SK-N-SH (cell line): Measurements from ENCODE around the gene SYT1. TPM values are rescaled to one million over a fixed set of nuclear protein-coding genes. Genes with fewer than 3 reads are reported as not detected.

Experiments used
- CTCF ChIA-PET: fragments of 300-600, 350-600 bp; formaldehyde crosslinking; extraction: SDS; loops from one replicate; lab custom pipeline; 2021; lab: Yijun Ruan, JAX
- POLR2A ChIA-PET: fragments of 350-600 bp; sonication (Branson Sonifier 250); formaldehyde crosslinking; extraction: SDS; loops from one replicate; lab custom pipeline; 2020; ENCODE audit warnings: antibody characterized with exemption, inconsistent platforms; lab: Yijun Ruan, JAX
- DNase-seq: peaks from one replicate; pipeline ENCODE4 v3.0.0; 2012
- H2AFZ ChIP-seq: fragments of 200-600 bp; sonication (generic); 2 replicates; pipeline ENCODE4 v1.8.1; 2016; ENCODE audit warnings: antibody characterized with exemption, mild to moderate bottlenecking, low read depth
- H3F3A ChIP-seq: fragments of 200-600 bp; sonication (generic); replicated peaks from 2 replicates; pipeline ENCODE3; 2016; ENCODE audit warnings: antibody characterized with exemption, mild to moderate bottlenecking; ENCODE audit not compliant: insufficient read depth
- H3K27ac ChIP-seq, 2 experiments: fragments of 200-500 bp in 1 of 2; fragments of 200-600 bp in 1 of 2; sonication (Bioruptor generic) in 1 of 2; sonication (generic), shearing (Covaris generic) in 1 of 2; 2 replicates each; pipeline versions ENCODE4 v1.5.1 to v1.6.1; 2014 to 2016; ENCODE audit warnings: low read depth in 2 of 2, inconsistent platforms in 1 of 2, low read length in 1 of 2, mild to moderate bottlenecking in 1 of 2, mixed read lengths in 1 of 2
- H3K27me3 ChIP-seq: fragments of 200-600 bp; sonication (generic), shearing (Covaris generic); 2 replicates; pipeline ENCODE4 v1.6.1; 2016; ENCODE audit warnings: mixed run types; ENCODE audit not compliant: insufficient read depth
- H3K36me3 ChIP-seq, 2 experiments: fragments of 200-500 bp in 1 of 2; fragments of 200-600 bp in 1 of 2; sonication (Bioruptor generic) in 1 of 2; sonication (generic) in 1 of 2; replicated peaks in 1 of 2; 2 replicates each; pipeline versions ENCODE3 to v1.5.1; 2014 to 2016; ENCODE audit warnings: low read length in 1 of 2, mild to moderate bottlenecking in 1 of 2; ENCODE audit not compliant: insufficient read depth in 2 of 2, control insufficient read depth in 1 of 2
- H3K4me1 ChIP-seq, 2 experiments: fragments of 200-500 bp in 1 of 2; fragments of 200-600 bp in 1 of 2; sonication (Bioruptor generic) in 1 of 2; sonication (generic), shearing (Covaris generic) in 1 of 2; 2 replicates each; pipeline versions ENCODE4 v1.5.1 to v1.6.1; 2014 to 2016; ENCODE audit warnings: low read depth in 1 of 2, low read length in 1 of 2, mixed run types in 1 of 2; ENCODE audit not compliant: insufficient read depth in 2 of 2, control insufficient read depth in 1 of 2
- H3K4me2 ChIP-seq: fragments of 200-600 bp; sonication (generic), shearing (Covaris generic); 2 replicates; pipeline ENCODE4 v1.6.1; 2017; ENCODE audit warnings: mixed run types
- H3K4me3 ChIP-seq, 2 experiments: fragments of 200-500 bp in 1 of 2; fragments of 200-600 bp in 1 of 2; sonication (Bioruptor generic) in 1 of 2; sonication (generic), shearing (Covaris generic) in 1 of 2; 2 replicates each; pipeline versions ENCODE4 v1.5.1 to v1.8.1; 2014 to 2016; ENCODE audit warnings: low read depth in 2 of 2, inconsistent platforms in 1 of 2, low read length in 1 of 2, mild to moderate bottlenecking in 1 of 2, mixed read lengths in 1 of 2, moderate library complexity in 1 of 2
- H3K79me2 ChIP-seq: fragments of 200-600 bp; sonication (generic); 2 replicates; pipeline ENCODE4 v1.8.1; 2017; ENCODE audit warnings: mild to moderate bottlenecking; ENCODE audit not compliant: insufficient read depth
- H3K9ac ChIP-seq: fragments of 200-600 bp; sonication (generic); 2 replicates; pipeline ENCODE4 v1.6.1; 2017; ENCODE audit warnings: mixed run types
- H3K9me2 ChIP-seq: fragments of 200-600 bp; sonication (generic); 2 replicates; pipeline ENCODE4 v1.6.1; 2017; ENCODE audit warnings: mixed run types
- H3K9me3 ChIP-seq: fragments of 200-600 bp; sonication (generic); 2 replicates; pipeline ENCODE4 v1.6.1; 2017; ENCODE audit warnings: mixed run types, mild to moderate bottlenecking, moderate library complexity
- H4K20me1 ChIP-seq: fragments of 200-600 bp; sonication (generic); 2 replicates; pipeline ENCODE4 v1.6.1; 2017; ENCODE audit warnings: mild to moderate bottlenecking, mixed run types; ENCODE audit not compliant: insufficient read depth
- ELF1 ChIP-seq: IDR thresholded peaks from 2 replicates; pipeline ENCODE4 v1.4.0; 2012
- FOSL2 ChIP-seq: IDR thresholded peaks from 2 replicates; pipeline ENCODE4 v1.4.0; 2012; ENCODE audit warnings: low read depth, mild to moderate bottlenecking, moderate library complexity, borderline replicate concordance
- FOXJ3 ChIP-seq: sonication (generic); formaldehyde crosslinking; IDR thresholded peaks from 2 replicates; pipeline ENCODE4 v1.5.1; 2020; ENCODE audit warnings: mild to moderate bottlenecking, missing genetic modification reagents
- FOXM1 ChIP-seq: IDR thresholded peaks from 2 replicates; pipeline ENCODE4 v1.4.0; 2012; ENCODE audit warnings: low read depth, mild to moderate bottlenecking
- JUND ChIP-seq: IDR thresholded peaks from 2 replicates; pipeline ENCODE4 v1.4.0; 2012
- MXI1 ChIP-seq: IDR thresholded peaks from 2 replicates; pipeline ENCODE4 v1.6.1; 2012; ENCODE audit warnings: mild to moderate bottlenecking, low read depth, low read length, improper control_type of control experiment
- NRF1 ChIP-seq: IDR thresholded peaks from 2 replicates; pipeline ENCODE4 v1.6.1; 2012; ENCODE audit warnings: low read depth, mild to moderate bottlenecking, low read length
- RAD21 ChIP-seq: IDR thresholded peaks from 2 replicates; pipeline ENCODE4 v1.6.1; 2012; ENCODE audit warnings: mild to moderate bottlenecking, low read length
- RCOR1 ChIP-seq: fragments of 150-350 bp; IDR thresholded peaks from 2 replicates; pipeline ENCODE4 v1.6.1; 2017; ENCODE audit warnings: antibody characterized with exemption, low read length
- RFX5 ChIP-seq: IDR thresholded peaks from 2 replicates; pipeline ENCODE4 v1.6.1; 2012; ENCODE audit warnings: mild to moderate bottlenecking, improper control_type of control experiment, low read length
- SMC3 ChIP-seq: IDR thresholded peaks from 2 replicates; pipeline ENCODE4 v1.6.1; 2012; ENCODE audit warnings: low read depth, low read length, improper control_type of control experiment
- TCF12 ChIP-seq: IDR thresholded peaks from 2 replicates; pipeline ENCODE4 v1.4.0; 2012
- TEAD4 ChIP-seq: IDR thresholded peaks from 2 replicates; pipeline ENCODE4 v1.4.0; 2012; ENCODE audit warnings: mild to moderate bottlenecking, borderline replicate concordance; ENCODE audit not compliant: insufficient read depth
- WGBS: methylation state at CpG from one replicate; pipeline ENCODE4 v1.1.6; 2017; ENCODE audit warnings: low lambda C conversion rate; 5-methylcytosine and 5-hydroxymethylcytosine counted together
- polyA plus RNA-seq, 3 experiments: library from polyadenylated mRNA; depleted of rRNA; stranded (reverse); fragments of >200 nt; gene quantifications; 2 replicates each; pipeline ENCODE4 v1.2.3, GENCODE V29; 2012
- TF ChIP-seq, protein P1 (sequence below): fragments of 150-350 bp; IDR thresholded peaks from 2 replicates; pipeline ENCODE4 v1.6.1; 2017; ENCODE audit warnings: antibody characterized with exemption, low read length, low read depth, borderline replicate concordance
- TF ChIP-seq, protein P2 (sequence below): IDR thresholded peaks from 2 replicates; pipeline ENCODE4 v1.4.0; 2012; ENCODE audit warnings: low read depth
- TF ChIP-seq, protein P3 (sequence below): IDR thresholded peaks from 2 replicates; pipeline ENCODE4 v1.6.1; 2012; ENCODE audit warnings: mild to moderate bottlenecking, low read depth, low read length, moderate library complexity
- TF ChIP-seq, protein P4 (sequence below): fragments of 150-350 bp; IDR thresholded peaks from 2 replicates; pipeline ENCODE4 v1.6.1; 2016; ENCODE audit warnings: mild to moderate bottlenecking, low read depth, low read length
- TF ChIP-seq, protein P5 (sequence below): IDR thresholded peaks from 2 replicates; pipeline ENCODE4 v1.4.0; 2012; ENCODE audit warnings: low read depth, borderline replicate concordance
- TF ChIP-seq, protein P6 (sequence below): fragments of 200-600 bp; sonication (generic); IDR thresholded peaks from 2 replicates; pipeline ENCODE4 v1.6.1; 2017; ENCODE audit warnings: antibody characterized with exemption, mild to moderate bottlenecking, moderate library complexity

The SYT1 gene
- polyA plus RNA-seq, 1 of the 3 experiments (the other 2 are of a cell fraction) = 12.7 TPM

DNA sequence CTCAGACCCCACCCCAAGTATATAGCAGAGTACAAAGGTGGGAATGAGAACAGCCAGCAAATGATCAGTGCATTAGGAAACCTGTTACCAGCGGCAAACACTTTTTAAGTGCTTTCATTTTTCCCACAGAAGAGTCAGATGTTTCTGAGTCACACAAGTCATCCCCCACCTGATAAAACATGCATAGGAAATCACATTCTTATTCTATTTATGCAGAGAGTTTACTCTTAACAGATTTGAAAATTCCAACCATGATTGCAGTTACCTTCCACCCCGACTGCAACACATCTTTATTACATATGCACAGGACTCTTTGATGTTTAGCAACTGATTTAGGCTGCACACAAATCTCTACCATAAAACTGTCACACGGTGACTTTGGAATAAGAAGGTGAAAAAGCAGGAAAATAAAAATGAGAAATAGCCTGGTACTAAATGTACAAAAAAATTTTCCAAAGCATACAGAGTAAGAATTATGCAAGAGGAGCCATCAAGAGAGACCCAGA, 589.8 kb downstream of the SYT1 start:
- Histone ChIP-seq H4K20me1 (no peaks in the 10 kb centered on the region), H2AFZ (no peak overlapping the region), H3K9me2 (no peaks in the 10 kb centered on the region), H3K4me3 (no peak overlapping the region), H3K79me2 (no peaks in the 10 kb centered on the region), H3K9ac (no peak overlapping the region), H3K36me3 (peaks cover 4% of the 10 kb centered on the region in 2 experiments), H3F3A (peaks cover 5% of the 10 kb centered on the region), H3K27ac (no peak overlapping the region), H3K27me3 (no peaks in the 10 kb centered on the region), H3K9me3 (no peaks in the 10 kb centered on the region), H3K4me2 (peak overlapping the region; percentile 45; the same call in 1 of the 2 replicates)
- DNase-seq = no peak
- CTCF ChIA-PET = no interaction called here
- POLR2A ChIA-PET = no interaction called here
- 75% methylated on average over 3 of the region's 3 CpGs for WGBS
- TF ChIP-seq, protein P1, sequence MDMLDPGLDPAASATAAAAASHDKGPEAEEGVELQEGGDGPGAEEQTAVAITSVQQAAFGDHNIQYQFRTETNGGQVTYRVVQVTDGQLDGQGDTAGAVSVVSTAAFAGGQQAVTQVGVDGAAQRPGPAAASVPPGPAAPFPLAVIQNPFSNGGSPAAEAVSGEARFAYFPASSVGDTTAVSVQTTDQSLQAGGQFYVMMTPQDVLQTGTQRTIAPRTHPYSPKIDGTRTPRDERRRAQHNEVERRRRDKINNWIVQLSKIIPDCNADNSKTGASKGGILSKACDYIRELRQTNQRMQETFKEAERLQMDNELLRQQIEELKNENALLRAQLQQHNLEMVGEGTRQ = no peak
- TF ChIP-seq FOXM1 (no peak), JUND (no peak), NRF1 (no peak)
- TF ChIP-seq, protein P2, sequence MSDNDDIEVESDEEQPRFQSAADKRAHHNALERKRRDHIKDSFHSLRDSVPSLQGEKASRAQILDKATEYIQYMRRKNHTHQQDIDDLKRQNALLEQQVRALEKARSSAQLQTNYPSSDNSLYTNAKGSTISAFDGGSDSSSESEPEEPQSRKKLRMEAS = no peak
- TF ChIP-seq, all 33 proteins: peak for 0
- H3K4me1 ChIP-seq = peaks cover 0 to 4% of the 10 kb centered on the region in 2 experiments; a peak in 2 of 4 replicates

DNA sequence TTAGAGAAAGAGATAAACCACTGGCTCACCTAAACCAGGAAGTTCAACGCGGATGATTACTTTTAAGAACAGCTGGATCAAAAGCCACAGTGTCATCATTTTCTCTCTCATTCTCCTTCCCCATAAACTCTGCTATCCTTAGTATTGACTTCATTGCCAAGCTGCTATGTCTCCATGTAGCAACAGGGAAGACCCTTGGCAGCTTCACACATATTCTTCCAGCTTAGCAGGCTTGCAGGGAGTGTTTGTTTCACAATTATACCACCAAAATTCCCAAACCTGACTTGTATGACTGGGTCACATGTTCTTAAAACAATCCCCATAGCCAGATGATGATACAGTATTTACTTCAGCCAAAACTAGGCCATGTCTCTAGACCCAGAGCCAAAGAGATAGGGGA, 590.7 kb downstream of the SYT1 start:
- ChIA-PET POLR2A (no interaction called here), CTCF (no interaction called here)
- peaks cover 0 to 4% of the 10 kb centered on the region in 2 experiments; a peak in 2 of 4 replicates for H3K4me1 ChIP-seq
- no peak overlapping the region for H3K9ac ChIP-seq
- H3K4me2 ChIP-seq = no peak overlapping the region
- no peak overlapping the region for H3K4me3 ChIP-seq
- no peak for DNase-seq
- H3K27me3 ChIP-seq = no peaks in the 10 kb centered on the region
- no peak overlapping the region for H2AFZ ChIP-seq
- peaks cover 0 to 4% of the 10 kb centered on the region in 2 experiments for H3K36me3 ChIP-seq
- WGBS = 97% methylated on average over 2 of the region's 2 CpGs
- peaks cover 5% of the 10 kb centered on the region for H3F3A ChIP-seq
- H3K9me3 ChIP-seq = no peaks in the 10 kb centered on the region
- H3K27ac ChIP-seq = no peak overlapping the region
- no peaks in the 10 kb centered on the region for H3K79me2 ChIP-seq
- H3K9me2 ChIP-seq = no peaks in the 10 kb centered on the region
- H4K20me1 ChIP-seq = no peaks in the 10 kb centered on the region
- no peak for TF ChIP-seq RFX5
- TF ChIP-seq NRF1 = no peak
- TF ChIP-seq, protein P3, sequence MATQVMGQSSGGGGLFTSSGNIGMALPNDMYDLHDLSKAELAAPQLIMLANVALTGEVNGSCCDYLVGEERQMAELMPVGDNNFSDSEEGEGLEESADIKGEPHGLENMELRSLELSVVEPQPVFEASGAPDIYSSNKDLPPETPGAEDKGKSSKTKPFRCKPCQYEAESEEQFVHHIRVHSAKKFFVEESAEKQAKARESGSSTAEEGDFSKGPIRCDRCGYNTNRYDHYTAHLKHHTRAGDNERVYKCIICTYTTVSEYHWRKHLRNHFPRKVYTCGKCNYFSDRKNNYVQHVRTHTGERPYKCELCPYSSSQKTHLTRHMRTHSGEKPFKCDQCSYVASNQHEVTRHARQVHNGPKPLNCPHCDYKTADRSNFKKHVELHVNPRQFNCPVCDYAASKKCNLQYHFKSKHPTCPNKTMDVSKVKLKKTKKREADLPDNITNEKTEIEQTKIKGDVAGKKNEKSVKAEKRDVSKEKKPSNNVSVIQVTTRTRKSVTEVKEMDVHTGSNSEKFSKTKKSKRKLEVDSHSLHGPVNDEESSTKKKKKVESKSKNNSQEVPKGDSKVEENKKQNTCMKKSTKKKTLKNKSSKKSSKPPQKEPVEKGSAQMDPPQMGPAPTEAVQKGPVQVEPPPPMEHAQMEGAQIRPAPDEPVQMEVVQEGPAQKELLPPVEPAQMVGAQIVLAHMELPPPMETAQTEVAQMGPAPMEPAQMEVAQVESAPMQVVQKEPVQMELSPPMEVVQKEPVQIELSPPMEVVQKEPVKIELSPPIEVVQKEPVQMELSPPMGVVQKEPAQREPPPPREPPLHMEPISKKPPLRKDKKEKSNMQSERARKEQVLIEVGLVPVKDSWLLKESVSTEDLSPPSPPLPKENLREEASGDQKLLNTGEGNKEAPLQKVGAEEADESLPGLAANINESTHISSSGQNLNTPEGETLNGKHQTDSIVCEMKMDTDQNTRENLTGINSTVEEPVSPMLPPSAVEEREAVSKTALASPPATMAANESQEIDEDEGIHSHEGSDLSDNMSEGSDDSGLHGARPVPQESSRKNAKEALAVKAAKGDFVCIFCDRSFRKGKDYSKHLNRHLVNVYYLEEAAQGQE = no peak
- no peak for TF ChIP-seq FOXJ3 (CRISPR knock-in tag)
- TF ChIP-seq, protein P4, sequence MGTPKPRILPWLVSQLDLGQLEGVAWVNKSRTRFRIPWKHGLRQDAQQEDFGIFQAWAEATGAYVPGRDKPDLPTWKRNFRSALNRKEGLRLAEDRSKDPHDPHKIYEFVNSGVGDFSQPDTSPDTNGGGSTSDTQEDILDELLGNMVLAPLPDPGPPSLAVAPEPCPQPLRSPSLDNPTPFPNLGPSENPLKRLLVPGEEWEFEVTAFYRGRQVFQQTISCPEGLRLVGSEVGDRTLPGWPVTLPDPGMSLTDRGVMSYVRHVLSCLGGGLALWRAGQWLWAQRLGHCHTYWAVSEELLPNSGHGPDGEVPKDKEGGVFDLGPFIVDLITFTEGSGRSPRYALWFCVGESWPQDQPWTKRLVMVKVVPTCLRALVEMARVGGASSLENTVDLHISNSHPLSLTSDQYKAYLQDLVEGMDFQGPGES = no peak
- TF ChIP-seq TCF12 = no peak
- no peak for TF ChIP-seq RCOR1
- no peak; the same call in 1 of the 2 replicates for TF ChIP-seq ELF1
- no peak for TF ChIP-seq TEAD4
- no peak for TF ChIP-seq RAD21
- no peak for TF ChIP-seq SMC3
- TF ChIP-seq, protein P5, sequence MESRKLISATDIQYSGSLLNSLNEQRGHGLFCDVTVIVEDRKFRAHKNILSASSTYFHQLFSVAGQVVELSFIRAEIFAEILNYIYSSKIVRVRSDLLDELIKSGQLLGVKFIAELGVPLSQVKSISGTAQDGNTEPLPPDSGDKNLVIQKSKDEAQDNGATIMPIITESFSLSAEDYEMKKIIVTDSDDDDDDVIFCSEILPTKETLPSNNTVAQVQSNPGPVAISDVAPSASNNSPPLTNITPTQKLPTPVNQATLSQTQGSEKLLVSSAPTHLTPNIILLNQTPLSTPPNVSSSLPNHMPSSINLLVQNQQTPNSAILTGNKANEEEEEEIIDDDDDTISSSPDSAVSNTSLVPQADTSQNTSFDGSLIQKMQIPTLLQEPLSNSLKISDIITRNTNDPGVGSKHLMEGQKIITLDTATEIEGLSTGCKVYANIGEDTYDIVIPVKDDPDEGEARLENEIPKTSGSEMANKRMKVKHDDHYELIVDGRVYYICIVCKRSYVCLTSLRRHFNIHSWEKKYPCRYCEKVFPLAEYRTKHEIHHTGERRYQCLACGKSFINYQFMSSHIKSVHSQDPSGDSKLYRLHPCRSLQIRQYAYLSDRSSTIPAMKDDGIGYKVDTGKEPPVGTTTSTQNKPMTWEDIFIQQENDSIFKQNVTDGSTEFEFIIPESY = no peak
- TF ChIP-seq MXI1 = no peak
- no peak for TF ChIP-seq FOSL2
- TF ChIP-seq, protein P6, sequence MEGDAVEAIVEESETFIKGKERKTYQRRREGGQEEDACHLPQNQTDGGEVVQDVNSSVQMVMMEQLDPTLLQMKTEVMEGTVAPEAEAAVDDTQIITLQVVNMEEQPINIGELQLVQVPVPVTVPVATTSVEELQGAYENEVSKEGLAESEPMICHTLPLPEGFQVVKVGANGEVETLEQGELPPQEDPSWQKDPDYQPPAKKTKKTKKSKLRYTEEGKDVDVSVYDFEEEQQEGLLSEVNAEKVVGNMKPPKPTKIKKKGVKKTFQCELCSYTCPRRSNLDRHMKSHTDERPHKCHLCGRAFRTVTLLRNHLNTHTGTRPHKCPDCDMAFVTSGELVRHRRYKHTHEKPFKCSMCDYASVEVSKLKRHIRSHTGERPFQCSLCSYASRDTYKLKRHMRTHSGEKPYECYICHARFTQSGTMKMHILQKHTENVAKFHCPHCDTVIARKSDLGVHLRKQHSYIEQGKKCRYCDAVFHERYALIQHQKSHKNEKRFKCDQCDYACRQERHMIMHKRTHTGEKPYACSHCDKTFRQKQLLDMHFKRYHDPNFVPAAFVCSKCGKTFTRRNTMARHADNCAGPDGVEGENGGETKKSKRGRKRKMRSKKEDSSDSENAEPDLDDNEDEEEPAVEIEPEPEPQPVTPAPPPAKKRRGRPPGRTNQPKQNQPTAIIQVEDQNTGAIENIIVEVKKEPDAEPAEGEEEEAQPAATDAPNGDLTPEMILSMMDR = no peak
